ENCODE results near the gene SLIT3.

The SLIT3 gene

DNA sequence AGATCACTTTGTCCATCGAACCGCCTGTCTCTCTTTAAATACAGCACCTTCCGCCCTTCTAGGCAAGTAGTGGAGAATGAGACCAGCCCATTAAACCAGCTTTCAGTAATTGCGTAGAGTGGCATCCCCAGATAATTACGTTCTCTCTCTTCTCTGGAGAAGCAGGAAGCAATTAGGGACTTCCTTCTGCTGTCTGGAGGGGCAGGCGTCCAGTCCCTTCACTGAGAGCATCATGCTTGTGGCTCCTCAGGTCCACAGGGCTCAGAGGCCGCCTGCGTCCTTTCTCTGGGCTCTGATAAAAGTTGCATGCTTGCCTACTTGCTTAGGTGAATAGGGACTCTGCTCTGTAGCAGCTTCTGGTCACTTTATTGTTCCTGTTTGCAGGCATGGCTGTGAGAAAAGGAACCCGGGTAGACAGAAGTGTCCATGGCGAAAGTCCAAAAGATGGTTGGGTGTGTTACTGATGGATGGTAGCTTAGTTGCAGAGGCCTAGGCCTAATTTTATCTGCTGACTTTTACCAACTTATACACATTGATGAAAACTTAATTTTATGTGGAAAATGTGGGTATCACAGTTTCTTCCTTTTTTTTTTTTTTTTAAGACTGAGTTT is 422.7 kb downstream of the SLIT3 start:
- no peak for DNase-seq

DNA sequence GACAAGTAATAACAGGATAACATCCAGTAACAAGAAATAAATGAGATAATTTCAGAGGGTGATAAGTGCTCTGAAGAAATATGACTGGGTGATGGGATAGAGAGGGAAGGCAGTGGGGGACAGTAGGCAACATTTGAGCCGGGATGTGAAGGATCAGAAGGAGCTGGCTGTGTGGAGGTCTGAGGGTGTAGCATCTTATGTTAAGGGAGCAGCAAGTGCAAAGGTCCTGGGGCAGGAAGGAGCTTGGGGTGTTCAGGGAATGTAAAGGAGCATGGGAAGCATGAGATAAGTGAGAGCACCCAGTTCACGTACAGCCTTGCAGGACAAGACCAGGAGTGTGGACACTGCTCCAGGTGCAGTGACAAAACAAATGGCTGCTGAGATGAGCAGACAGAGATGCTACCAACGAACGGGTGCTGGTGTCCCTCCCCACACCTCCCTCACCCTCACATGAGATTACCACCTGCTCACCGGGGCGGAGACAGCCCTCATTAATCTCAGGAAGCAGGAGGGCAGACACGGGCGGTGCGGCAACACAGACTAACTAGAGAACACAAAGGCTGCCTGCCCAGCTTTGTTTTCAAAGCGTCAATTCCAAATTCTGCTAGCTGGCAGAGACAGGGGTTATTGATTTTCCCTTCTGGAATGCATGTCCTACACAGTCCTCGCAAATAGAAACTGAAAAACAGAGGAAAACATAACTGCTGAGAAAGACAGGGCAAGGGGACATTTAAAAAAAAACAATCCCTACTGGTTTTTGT is 423.6 kb downstream of the SLIT3 start:
- no peak for DNase-seq

GRCh38 chr5:168876419-168876818 is 424.5 kb downstream of the SLIT3 start:
- no peak for DNase-seq

GRCh38 chr5:168875832-168876231 is 425.1 kb downstream of the SLIT3 start:
- no peak for DNase-seq

- no peak for DNase-seq
These were observed 426.1 kb downstream of the SLIT3 start for GRCh38 chr5:168874713-168875380.

DNA sequence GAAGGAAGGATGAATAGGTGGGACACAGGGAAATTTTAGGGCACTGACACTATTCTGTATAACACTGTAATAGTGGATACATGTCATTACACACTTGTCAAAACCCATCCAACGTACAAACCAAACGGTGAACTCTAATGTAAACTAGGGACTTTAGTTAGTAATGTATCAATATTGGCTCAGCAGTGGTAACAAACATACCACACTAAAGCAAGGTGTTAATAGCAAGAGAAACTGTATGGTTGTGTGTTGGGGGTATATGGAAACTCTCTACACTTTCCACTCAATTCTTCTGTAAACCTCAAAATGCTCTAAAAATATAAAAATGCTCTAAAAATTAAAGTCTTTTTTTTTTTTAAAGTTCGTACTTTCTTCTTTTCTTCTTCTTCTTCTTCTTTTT is 428.7 kb downstream of the SLIT3 start:
- DNase-seq: no peak

DNA sequence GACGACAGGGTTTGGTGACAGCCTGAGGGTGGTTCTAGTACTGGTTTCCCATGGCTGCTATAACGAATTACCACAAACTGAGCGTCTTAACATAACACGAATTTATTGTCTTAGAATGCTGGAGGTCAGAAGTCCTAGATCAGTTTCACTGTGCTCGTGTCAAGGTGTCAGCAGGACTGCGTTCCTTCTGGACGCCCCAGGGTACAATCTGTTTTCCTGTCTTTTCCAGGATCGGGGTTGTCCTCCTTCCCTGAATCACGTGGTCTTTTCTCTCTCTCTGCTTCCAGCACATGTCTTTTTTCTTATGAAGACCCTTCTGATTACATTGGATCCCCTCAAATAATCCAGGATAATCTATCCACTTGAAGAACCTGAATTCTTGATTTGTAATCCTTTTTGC is 430.0 kb downstream of the SLIT3 start:
- DNase-seq: no peak

DNA sequence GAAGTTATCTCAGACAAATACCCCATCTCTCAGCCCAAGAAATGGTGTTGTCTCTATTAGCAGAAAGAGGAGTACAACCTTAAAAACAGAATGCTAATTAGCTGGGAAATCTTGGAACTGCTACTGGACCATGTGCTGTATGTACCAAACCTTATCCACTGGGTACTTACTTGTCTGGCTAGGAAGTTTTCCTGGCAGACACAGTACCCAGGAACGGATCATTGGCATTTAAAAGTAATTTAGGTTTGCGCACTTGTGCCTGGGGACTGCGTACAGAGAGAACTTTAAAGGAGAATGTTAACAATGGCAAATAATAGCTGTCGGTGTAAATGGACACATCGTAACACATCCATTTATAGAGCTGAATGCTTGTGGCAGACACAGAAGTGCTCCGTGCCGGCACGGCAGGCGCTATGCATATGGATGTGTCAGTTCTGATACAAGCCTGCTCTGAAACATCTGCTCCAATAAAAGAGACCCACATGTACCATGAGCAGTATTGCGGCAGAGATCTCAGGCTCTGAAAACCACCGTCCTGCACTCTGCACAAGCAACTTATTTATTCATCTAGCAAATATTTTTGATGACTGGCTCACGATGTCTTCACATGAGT is 431.2 kb downstream of the SLIT3 start:
- no peak for DNase-seq

DNA sequence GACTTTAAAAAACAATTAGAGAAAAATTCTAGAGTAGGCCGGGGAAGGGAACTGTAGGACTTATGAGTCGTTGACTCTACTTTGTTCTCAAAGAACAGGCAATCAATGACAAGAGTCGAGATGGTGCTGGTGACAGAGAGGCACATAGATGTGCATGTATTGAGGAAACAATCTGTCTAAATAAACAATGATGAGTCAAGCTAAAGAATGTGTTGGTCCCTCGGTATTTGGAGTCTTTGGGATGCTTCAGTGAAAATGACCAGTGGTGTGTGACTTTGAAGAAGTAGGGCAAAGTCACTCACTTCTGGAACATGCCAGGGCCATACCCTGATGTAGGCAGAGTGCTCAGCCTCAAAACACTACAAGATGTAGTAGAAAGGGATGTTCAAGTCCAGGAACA is 433.7 kb downstream of the SLIT3 start:
- DNase-seq: no peak

GRCh38 chr5:168865968-168866367 is 435.0 kb downstream of the SLIT3 start:
- DNase-seq: no peak

DNA sequence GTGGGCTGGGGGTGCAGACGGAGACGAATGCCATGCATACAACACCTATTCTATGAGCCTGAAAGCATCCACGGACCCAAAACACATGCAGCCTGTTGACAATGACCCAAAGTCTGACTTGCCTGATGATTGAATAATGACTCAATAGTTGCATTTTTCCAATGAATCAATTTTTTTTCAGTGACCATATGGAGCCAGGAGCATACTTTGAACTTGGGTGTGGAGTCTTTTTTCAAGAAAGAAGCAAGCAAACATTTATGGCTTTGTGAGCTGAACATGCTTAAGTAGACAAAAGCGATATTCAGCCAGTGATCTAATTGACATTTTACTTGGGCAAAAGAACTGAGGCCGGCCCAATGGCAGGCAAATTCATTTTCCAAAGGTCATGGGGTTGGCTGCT is 437.9 kb downstream of the SLIT3 start:
- DNase-seq: no peak

- no peak for DNase-seq
These were observed 440.4 kb downstream of the SLIT3 start for GRCh38 chr5:168860503-168860902.

DNA sequence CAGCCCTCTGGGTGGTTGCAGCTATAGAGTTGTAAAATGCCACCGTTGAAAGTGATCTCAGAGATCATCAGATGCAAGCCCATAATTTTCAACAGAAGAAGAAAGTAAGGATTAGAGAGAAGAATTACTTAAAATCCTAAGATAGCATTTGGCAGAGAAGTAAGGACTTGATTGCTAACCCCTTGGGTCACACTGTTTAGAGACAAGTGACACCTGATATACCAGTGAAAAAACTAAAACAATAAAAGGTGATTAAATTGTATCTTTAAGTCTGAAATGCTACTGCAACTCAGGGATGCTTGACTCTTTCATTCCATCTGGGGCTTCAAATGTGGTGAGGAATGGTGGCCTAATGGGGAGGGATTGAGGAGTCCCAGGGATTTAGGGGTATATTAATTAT is 440.9 kb downstream of the SLIT3 start:
- no peak for DNase-seq

DNA sequence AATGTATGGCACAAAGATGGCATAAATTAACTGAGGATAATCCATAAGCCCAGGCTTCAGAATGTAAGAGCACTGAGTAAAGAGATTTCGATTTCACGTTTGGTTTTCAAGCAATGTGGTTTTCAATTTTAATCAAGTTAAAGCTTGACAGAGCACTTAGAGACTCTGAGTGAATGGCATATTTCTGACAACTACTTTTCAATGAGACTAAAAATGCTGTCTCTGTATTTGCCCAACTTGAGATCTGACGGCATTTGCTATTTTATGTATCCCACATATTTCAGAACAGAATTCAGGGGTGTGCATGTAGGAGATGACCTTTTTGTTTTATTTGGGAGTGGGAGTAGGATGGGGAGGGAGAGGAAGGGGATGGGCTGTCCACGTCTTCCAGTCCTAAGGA is 441.5 kb downstream of the SLIT3 start:
- DNase-seq: no peak

DNA sequence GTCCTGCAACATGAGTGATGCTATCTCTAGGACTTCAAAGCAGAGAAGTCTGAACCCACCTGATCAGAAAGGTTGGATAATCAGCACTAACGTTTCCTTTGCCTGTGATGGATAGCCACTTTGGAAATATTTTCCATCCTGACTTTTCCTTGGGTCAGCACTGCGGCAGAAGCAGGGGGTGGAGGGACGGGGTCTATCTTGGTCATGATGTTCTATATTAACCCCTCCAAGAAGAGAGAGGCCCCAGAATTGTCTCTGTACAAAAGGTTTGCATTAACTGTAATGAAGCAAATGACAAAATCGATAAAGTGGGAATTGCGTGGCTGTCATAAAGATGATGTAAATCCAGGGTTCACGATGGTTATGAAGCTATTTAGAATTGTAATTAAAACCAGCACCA is 441.9 kb downstream of the SLIT3 start:
- DNase-seq: no peak

GRCh38 chr5:168858371-168858770 is 442.6 kb downstream of the SLIT3 start:
- DNase-seq: no peak

DNA sequence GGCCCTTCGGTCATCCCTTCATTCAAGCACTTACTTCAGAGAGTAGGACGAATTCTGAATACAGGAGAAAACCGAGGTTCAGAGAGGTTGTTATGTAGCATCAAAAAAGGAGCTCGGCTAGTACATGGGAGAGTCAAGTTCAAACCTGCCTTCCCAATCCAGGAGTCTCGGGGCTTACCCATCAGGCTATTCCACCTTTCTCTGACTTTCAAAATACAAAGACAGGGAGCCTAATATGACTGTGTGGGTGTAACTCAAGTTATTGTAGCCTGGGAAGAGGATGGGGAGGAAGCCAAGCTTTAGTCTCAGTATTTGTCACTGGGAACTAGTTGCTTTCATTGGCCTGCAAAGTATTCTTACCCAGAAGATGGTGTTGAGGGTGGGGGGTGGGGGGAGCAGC is 447.0 kb downstream of the SLIT3 start:
- no peak for DNase-seq

GRCh38 chr5:168852329-168852728 is 448.6 kb downstream of the SLIT3 start:
- no peak for DNase-seq

DNA sequence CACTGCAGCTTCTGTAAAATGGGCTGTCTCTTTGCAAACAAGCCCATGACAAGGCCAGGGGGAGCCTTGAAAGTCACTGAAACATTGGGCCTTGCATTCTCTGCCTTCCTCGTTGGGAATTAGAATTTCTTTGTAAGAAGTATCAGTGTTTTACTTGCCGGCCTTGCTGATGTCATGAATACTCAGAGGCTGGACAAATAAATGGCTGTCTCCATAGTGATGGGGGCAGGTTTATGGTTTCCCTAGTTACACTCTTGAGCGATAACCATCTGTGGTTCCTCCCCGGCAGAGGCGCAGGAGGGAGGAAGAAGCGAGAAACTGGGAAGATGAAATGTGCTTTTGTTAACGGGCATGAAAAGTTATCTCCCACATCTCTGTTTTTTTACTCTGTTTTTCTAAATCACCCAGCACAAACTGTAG is 449.0 kb downstream of the SLIT3 start:
- no peak for DNase-seq

GRCh38 chr5:168850683-168851082 is 450.3 kb downstream of the SLIT3 start:
- no peak for DNase-seq

- no peak for DNase-seq
These were observed 452.4 kb downstream of the SLIT3 start for GRCh38 chr5:168848569-168848968.

DNA sequence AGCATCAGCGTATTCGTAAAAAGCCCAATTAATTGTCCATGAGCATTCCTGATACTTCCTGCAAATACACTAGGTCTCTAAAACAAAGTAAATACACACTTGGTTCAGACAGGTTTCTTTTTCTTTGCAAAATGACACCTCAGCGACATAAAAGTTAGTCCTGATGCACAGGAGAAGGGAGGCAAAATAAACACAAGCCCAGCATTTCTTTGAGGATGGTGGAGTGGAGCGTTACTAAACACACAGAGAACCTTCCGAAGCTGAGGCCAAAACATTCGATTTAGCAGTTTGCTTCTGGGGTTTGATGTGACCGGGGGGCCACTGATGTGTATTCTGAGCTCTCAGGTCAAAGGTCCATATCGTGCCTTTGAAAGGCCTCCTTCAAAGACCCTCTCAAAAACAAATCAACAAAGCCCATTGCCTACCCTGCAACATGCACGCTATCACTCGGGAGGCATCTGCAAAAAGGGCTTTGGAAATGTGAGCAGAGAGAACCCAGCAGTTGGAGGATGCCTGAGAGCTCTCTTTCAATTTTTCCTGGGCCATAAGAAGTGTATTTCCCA is 453.3 kb downstream of the SLIT3 start:
- no peak for DNase-seq

DNA sequence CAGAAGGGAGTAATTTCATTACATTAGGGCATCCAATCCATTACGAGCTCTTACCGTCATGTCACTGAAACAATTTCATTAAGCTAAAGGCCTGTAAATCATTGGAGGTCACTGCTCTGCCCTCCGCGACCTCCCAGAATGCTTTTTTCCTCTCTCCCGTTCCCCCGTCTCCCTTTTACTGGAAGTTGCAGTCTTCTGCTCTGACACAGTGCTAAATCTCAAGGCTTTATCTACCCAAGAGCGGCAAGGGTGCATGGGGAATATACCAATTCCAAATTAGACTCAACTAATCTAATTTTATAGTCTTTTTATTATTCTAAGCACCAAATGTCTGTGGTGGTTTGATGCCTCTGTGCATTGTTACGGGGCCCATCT is 456.0 kb downstream of the SLIT3 start:
- no peak for DNase-seq

Measured in NCI-H748 treated with DMSO at 0.1 percent for 48 hours (cell line).